K562 (cell line): Measurements from ENCODE around the gene LSM4. TPM values are rescaled to one million over a fixed set of nuclear protein-coding genes. Genes with fewer than 3 reads are reported as not detected.
A peak's percentile ranks its signal among the peaks of the same experiment; 100 is the strongest.

ENCODE experiments used
- KLF16 ChIP-seq: IDR thresholded peaks from 2 replicates; pipeline ENCODE4 v1.6.1; 2016; ENCODE audit warnings: antibody characterized with exemption
- LCOR ChIP-seq: sonication (generic); formaldehyde crosslinking; IDR thresholded peaks from 2 replicates; pipeline ENCODE4 v1.8.0; 2022; ENCODE audit warnings: mild to moderate bottlenecking, missing genetic modification reagents
- MIER1 ChIP-seq: fragments of 450-650 bp; IDR thresholded peaks from 2 replicates; pipeline ENCODE4 v1.6.1; 2016; ENCODE audit warnings: antibody characterized with exemption, mild to moderate bottlenecking, low read depth
- NR2F6 ChIP-seq: fragments of 450-650 bp; formaldehyde crosslinking; IDR thresholded peaks from 2 replicates; pipeline ENCODE4 v1.4.0; 2020; ENCODE audit warnings: mild to moderate bottlenecking
- NR4A1 ChIP-seq, 2 experiments: fragments of 250-450 bp in 1 of 2; fragments of 450-650 bp in 1 of 2; sonication (Bioruptor Pico) in 1 of 2; IDR thresholded peaks; 2 replicates each; pipeline versions ENCODE4 v1.4.0 to v1.6.1; 2016 to 2020; ENCODE audit warnings: mild to moderate bottlenecking in 2 of 2, missing compliant biosample characterization in 1 of 2, missing genetic modification characterization in 1 of 2, moderate library complexity in 1 of 2
- PHF21A ChIP-seq: fragments of 450-650 bp; IDR thresholded peaks from 2 replicates; pipeline ENCODE4 v1.6.1; 2017; ENCODE audit warnings: low read depth, borderline replicate concordance
- POLR2H ChIP-seq: IDR thresholded peaks from 2 replicates; pipeline ENCODE4 v1.6.1; 2016; ENCODE audit warnings: missing genetic modification characterization, low read depth, mild to moderate bottlenecking, control low read depth, missing compliant biosample characterization, moderate library complexity
- PRDM10 ChIP-seq: fragments of 450-650 bp; IDR thresholded peaks from 2 replicates; pipeline ENCODE4 v1.6.1; 2018; ENCODE audit not compliant: partially characterized antibody
- THAP12 ChIP-seq: fragments of 250-450 bp; sonication (Bioruptor Pico); IDR thresholded peaks from 2 replicates; pipeline ENCODE4 v1.9.0; 2021; ENCODE audit warnings: mild to moderate bottlenecking, inconsistent platforms
- polyA plus RNA-seq, 8 experiments: library from polyadenylated mRNA; depleted of rRNA in 4 of 8; stranded (reverse) in 5 of 8; unstranded in 3 of 8; fragments of >200 nt; fragmentation: Nextera tagmentation in 2 of 8; fragmentation: Illumina TruSeq in 1 of 8; extraction: Ambion mirVana in 2 of 8; extraction: Trizol in 1 of 8; gene quantifications; 2 replicates each; pipeline versions ENCODE4 v1.2.1 to v1.2.3, GENCODE V29; 2011 to 2014; ENCODE audit warnings: inconsistent platforms in 1 of 8, missing spikeins in 1 of 8
- total RNA-seq, 7 experiments: library from RNA; depleted of rRNA in 6 of 7; stranded (reverse); fragments of >200 nt in 6 of 7; fragmentation: Illumina TruSeq in 2 of 7; extraction: Trizol in 2 of 7; gene quantifications; 2 replicates each; pipeline versions ENCODE4 v1.2.1 to v1.2.3, GENCODE V29; 2011 to 2021; ENCODE audit warnings: low replicate concordance in 1 of 7
- TF ChIP-seq, protein P1 (sequence below): fragments of 450-650 bp; IDR thresholded peaks from 2 replicates; pipeline ENCODE4 v1.6.1; 2016; ENCODE audit warnings: low read depth

Gene LSM4
- total and polyA plus RNA-seq, 9 of the 15 experiments (the other 6 are each of a cell fraction or from before 2014, with no cell fraction given): 11.9 to 763 (median 202) TPM

GRCh38 chr19:18336121-18336520 lies 13.2 kb upstream of the LSM4 start (continued):
- no peak for TF ChIP-seq NR2F6 (CRISPR knock-in tag)
- TF ChIP-seq MIER1: no peak
- TF ChIP-seq PHF21A: no peak
- no peak for TF ChIP-seq KLF16
- TF ChIP-seq, protein P1, sequence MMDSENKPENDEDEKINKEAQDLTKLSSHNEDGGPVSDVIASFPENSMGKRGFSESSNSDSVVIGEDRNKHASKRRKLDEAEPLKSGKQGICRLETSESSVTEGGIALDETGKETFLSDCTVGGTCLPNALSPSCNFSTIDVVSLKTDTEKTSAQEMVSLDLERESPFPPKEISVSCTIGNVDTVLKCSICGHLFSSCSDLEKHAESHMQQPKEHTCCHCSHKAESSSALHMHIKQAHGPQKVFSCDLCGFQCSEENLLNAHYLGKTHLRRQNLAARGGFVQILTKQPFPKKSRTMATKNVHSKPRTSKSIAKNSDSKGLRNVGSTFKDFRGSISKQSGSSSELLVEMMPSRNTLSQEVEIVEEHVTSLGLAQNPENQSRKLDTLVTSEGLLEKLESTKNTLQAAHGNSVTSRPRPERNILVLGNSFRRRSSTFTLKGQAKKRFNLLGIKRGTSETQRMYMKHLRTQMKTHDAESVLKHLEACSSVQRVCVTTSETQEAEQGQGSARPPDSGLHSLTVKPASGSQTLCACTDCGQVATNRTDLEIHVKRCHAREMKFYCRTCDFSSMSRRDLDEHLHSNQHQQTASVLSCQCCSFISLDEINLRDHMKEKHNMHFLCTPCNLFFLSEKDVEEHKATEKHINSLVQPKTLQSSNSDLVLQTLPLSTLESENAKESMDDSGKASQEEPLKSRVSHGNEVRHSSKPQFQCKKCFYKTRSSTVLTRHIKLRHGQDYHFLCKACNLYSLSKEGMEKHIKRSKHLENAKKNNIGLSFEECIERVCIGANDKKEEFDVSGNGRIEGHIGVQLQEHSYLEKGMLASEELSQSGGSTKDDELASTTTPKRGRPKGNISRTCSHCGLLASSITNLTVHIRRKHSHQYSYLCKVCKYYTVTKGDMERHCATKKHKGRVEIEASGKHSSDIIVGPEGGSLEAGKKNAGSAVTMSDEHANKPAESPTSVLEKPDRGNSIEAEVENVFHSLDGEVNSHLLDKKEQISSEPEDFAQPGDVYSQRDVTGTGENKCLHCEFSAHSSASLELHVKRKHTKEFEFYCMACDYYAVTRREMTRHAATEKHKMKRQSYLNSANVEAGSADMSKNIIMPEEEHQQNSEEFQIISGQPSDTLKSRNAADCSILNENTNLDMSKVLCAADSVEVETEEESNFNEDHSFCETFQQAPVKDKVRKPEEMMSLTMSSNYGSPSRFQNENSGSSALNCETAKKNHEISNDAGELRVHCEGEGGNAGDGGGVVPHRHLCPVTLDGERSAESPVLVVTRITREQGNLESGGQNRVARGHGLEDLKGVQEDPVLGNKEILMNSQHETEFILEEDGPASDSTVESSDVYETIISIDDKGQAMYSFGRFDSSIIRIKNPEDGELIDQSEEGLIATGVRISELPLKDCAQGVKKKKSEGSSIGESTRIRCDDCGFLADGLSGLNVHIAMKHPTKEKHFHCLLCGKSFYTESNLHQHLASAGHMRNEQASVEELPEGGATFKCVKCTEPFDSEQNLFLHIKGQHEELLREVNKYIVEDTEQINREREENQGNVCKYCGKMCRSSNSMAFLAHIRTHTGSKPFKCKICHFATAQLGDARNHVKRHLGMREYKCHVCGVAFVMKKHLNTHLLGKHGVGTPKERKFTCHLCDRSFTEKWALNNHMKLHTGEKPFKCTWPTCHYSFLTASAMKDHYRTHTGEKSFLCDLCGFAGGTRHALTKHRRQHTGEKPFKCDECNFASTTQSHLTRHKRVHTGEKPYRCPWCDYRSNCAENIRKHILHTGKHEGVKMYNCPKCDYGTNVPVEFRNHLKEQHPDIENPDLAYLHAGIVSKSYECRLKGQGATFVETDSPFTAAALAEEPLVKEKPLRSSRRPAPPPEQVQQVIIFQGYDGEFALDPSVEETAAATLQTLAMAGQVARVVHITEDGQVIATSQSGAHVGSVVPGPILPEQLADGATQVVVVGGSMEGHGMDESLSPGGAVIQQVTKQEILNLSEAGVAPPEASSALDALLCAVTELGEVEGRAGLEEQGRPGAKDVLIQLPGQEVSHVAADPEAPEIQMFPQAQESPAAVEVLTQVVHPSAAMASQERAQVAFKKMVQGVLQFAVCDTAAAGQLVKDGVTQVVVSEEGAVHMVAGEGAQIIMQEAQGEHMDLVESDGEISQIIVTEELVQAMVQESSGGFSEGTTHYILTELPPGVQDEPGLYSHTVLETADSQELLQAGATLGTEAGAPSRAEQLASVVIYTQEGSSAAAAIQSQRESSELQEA: no peak
- TF ChIP-seq THAP12: no peak
- TF ChIP-seq LCOR (CRISPR knock-in tag): no peak
- TF ChIP-seq POLR2H (tag): no peak
- TF ChIP-seq PRDM10: peak; percentile 9
- no peak for TF ChIP-seq NR4A1 (CRISPR knock-in tag; IDR thresholded peaks at IDR 0.05)
- no peak for TF ChIP-seq NR4A1 (tag; IDR thresholded peaks at IDR 0.05)
